Uterus (tissue), 2 donors: Measurements from ENCODE around the gene SH3GL3.

ENCODE experiments used
- CTCF ChIP-seq, 4 experiments: fragments of 200-600 bp in 2 of 4; fragments of 450-650 bp in 2 of 4; sonication (generic) in 2 of 4; IDR thresholded peaks; one replicate each; pipeline ENCODE4 v1.5.1; 2016 to 2019; ENCODE audit warnings: antibody characterized with exemption in 4 of 4, mild to moderate bottlenecking in 2 of 4, moderate library complexity in 1 of 4
- POLR2A ChIP-seq, 2 donors: fragments of 450-650 bp; IDR thresholded peaks; one replicate each; pipeline ENCODE4 v1.6.1; 2016; ENCODE audit warnings: antibody characterized with exemption in 2 of 2, mild to moderate bottlenecking in 1 of 2, moderate library complexity in 1 of 2

GRCh38 chr15:83498374-83498773 lies 51.2 kb downstream of the SH3GL3 start:
- TF ChIP-seq POLR2A (IDR thresholded peaks at IDR 0.05), result no peak
- no peak for TF ChIP-seq CTCF (IDR thresholded peaks at IDR 0.05)
